Measurements from ENCODE around the gene FBXW10B. TPM values are rescaled to one million over a fixed set of nuclear protein-coding genes. Genes with fewer than 3 reads are reported as not detected.
"Not testable (repeated sequence)": the region's sequence is repeated elsewhere in the genome, so short reads cannot be mapped to it uniquely, and the experiment has no call there.

Gene FBXW10B
- total RNA-seq, 1 experiment from 2014 or later: 3.4 TPM

GRCh38 chr17:15657868-15658267 lies 38.4 kb upstream of the FBXW10B start:
- CTCF ChIA-PET: no interaction called here
- TF ChIP-seq CTCF (IDR thresholded peaks at IDR 0.05; ENCODE audit: unreplicated experiment): no peak
- H3K9me3 Mint-ChIP-seq (ENCODE audit: unreplicated experiment): no peaks in the 10 kb centered on the region
- no peaks in the 10 kb centered on the region for H3K27me3 Mint-ChIP-seq (ENCODE audit: insufficient read depth, unreplicated experiment)
- peak; percentile 66 for DNase-seq (ENCODE audit: unreplicated experiment)
- H3K36me3 Mint-ChIP-seq (ENCODE audit: insufficient read depth, unreplicated experiment): peaks cover 26% of the 10 kb centered on the region
- H3K4me1 Mint-ChIP-seq (ENCODE audit: insufficient read depth, unreplicated experiment): peaks cover 41% of the 10 kb centered on the region
- BruUV-seq (replicated peaks): no TSS peak
- H3K27ac Mint-ChIP-seq (ENCODE audit: low read depth, unreplicated experiment): peak overlapping the region; percentile 93
- POLR2A ChIA-PET: interaction anchor here (0.6 to 6.7 kb wide), 4 partner anchors 8 to 290 kb away, joined by 3 to 109 read pairs (median 5); partner anchors contain the start of gene TRIM16
- peak overlapping the region; percentile 12 for H3K4me3 Mint-ChIP-seq (ENCODE audit: unreplicated experiment)
- intact Hi-C loops (cut with micrococcal nuclease): no loop called here

- intact Hi-C loops (cut with micrococcal nuclease): no loop called here
- no TSS peak for BruUV-seq (replicated peaks)
- Mint-ChIP-seq H3K9me3 (ENCODE audit: unreplicated experiment) (no peaks in the 10 kb centered on the region), H3K36me3 (ENCODE audit: insufficient read depth, unreplicated experiment) (peaks cover 15% of the 10 kb centered on the region), H3K27ac (ENCODE audit: low read depth, unreplicated experiment) (no peak overlapping the region), H3K27me3 (ENCODE audit: insufficient read depth, unreplicated experiment) (no peaks in the 10 kb centered on the region), H3K4me3 (ENCODE audit: unreplicated experiment) (no peak overlapping the region), H3K4me1 (ENCODE audit: insufficient read depth, unreplicated experiment) (peaks cover 34% of the 10 kb centered on the region)
- POLR2A ChIA-PET: no interaction called here
- DNase-seq (ENCODE audit: unreplicated experiment): no peak
- no peak for TF ChIP-seq CTCF (IDR thresholded peaks at IDR 0.05; ENCODE audit: unreplicated experiment)
- CTCF ChIA-PET: interaction anchor here (0.6 kb wide), 1 partner anchor 1416 kb away, joined by 4 read pairs; no protein-coding TSS in a partner anchor
Measured at GRCh38 chr17:15654886-15655561, 35.5 kb upstream of the FBXW10B start.

DNA sequence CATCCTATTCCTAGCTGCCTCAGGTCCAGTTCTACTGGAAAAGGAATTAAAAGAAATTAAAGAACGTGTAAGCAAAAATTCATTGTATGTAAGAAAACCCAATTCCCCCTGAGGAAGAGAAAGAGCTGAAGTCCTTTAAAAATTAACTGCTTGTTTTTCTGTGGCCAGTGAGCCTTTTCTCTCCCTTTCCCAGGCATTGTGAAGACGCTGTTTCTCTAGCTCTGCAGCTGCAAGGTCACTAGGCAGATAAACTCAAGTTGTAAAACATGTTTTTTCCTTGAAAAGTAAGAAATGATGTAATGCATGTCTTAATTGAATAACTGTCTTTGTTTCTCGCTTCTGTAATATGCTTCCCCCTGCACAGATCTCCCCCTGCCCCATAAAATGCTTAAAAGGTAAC lies 34.9 kb upstream of the FBXW10B start:
- H3K27me3 Mint-ChIP-seq (ENCODE audit: insufficient read depth, unreplicated experiment); H3K4me3 Mint-ChIP-seq (ENCODE audit: unreplicated experiment); BruUV-seq (replicated peaks); H3K27ac Mint-ChIP-seq (ENCODE audit: low read depth, unreplicated experiment); CTCF ChIA-PET; POLR2A ChIA-PET; H3K9me3 Mint-ChIP-seq (ENCODE audit: unreplicated experiment); intact Hi-C loops (cut with micrococcal nuclease); DNase-seq (ENCODE audit: unreplicated experiment): not testable (repeated sequence)
- Mint-ChIP-seq H3K4me1 (ENCODE audit: insufficient read depth, unreplicated experiment) (peaks cover 33% of the 10 kb centered on the region), H3K36me3 (ENCODE audit: insufficient read depth, unreplicated experiment) (peaks cover 17% of the 10 kb centered on the region)

- H3K4me1 Mint-ChIP-seq (ENCODE audit: insufficient read depth, unreplicated experiment): peaks cover 30% of the 10 kb centered on the region
- no TSS peak for BruUV-seq (replicated peaks)
- DNase-seq (ENCODE audit: unreplicated experiment): no peak
- no peak overlapping the region for H3K27ac Mint-ChIP-seq (ENCODE audit: low read depth, unreplicated experiment)
- H3K9me3 Mint-ChIP-seq (ENCODE audit: unreplicated experiment): no peaks in the 10 kb centered on the region
- TF ChIP-seq CTCF (IDR thresholded peaks at IDR 0.05; ENCODE audit: unreplicated experiment): no peak
- H3K27me3 Mint-ChIP-seq (ENCODE audit: insufficient read depth, unreplicated experiment): no peaks in the 10 kb centered on the region
- intact Hi-C loops (cut with micrococcal nuclease): no loop called here
- peaks cover 28% of the 10 kb centered on the region for H3K36me3 Mint-ChIP-seq (ENCODE audit: insufficient read depth, unreplicated experiment)
- ChIA-PET POLR2A (interaction anchor here (1.0 to 5.1 kb wide), 2 partner anchors 7 to 422 kb away, joined by 3 to 109 read pairs; no protein-coding TSS in a partner anchor), CTCF (no interaction called here)
- no peak overlapping the region for H3K4me3 Mint-ChIP-seq (ENCODE audit: unreplicated experiment)
Measured at GRCh38 chr17:15652960-15653359, 33.5 kb upstream of the FBXW10B start.

Data from MCF 10A (cell line).